Measurements from ENCODE around the gene GSE1.

Gene GSE1

GRCh38 chr16:85605051-85605911 is 7.8 kb upstream of the GSE1 start:
- no peak for DNase-seq (ENCODE audit: low spot score)

- DNase-seq (ENCODE audit: low spot score): no peak
These were observed 6.9 kb upstream of the GSE1 start for GRCh38 chr16:85605912-85606841.

GRCh38 chr16:85606904-85607303 is 6.2 kb upstream of the GSE1 start:
- no peak for DNase-seq (ENCODE audit: low spot score)

GRCh38 chr16:85607321-85607765 is 5.8 kb upstream of the GSE1 start:
- DNase-seq (ENCODE audit: low spot score): no peak

- DNase-seq (ENCODE audit: low spot score): no peak
These were observed 5.2 kb upstream of the GSE1 start for GRCh38 chr16:85607796-85608514.

GRCh38 chr16:85608515-85608885 is 4.6 kb upstream of the GSE1 start:
- DNase-seq (ENCODE audit: low spot score): no peak

GRCh38 chr16:85608887-85609286 is 4.2 kb upstream of the GSE1 start:
- no peak for DNase-seq (ENCODE audit: low spot score)

GRCh38 chr16:85609539-85609938 is 3.6 kb upstream of the GSE1 start:
- no peak for DNase-seq (ENCODE audit: low spot score)

GRCh38 chr16:85610059-85610445 is 3.1 kb upstream of the GSE1 start:
- DNase-seq (ENCODE audit: low spot score): no peak

- DNase-seq (ENCODE audit: low spot score): peak; percentile 83
These were observed 2.5 kb upstream of the GSE1 start for GRCh38 chr16:85610446-85611193.

- DNase-seq (ENCODE audit: low spot score): no peak
These were observed 2.0 kb upstream of the GSE1 start for GRCh38 chr16:85611194-85611443.

GRCh38 chr16:85611444-85612190 is 1.5 kb upstream of the GSE1 start:
- DNase-seq (ENCODE audit: low spot score): peak; percentile 85

- no peak for DNase-seq (ENCODE audit: low spot score)
These were observed 826 bp upstream of the GSE1 start for GRCh38 chr16:85612191-85612800.

- DNase-seq (ENCODE audit: low spot score): no peak
These were observed 649 bp downstream of the GSE1 start for GRCh38 chr16:85613604-85614337.

- no peak for DNase-seq (ENCODE audit: low spot score)
These were observed 1.4 kb downstream of the GSE1 start for GRCh38 chr16:85614338-85615013.

GRCh38 chr16:85615014-85615851 is 2.1 kb downstream of the GSE1 start:
- no peak for DNase-seq (ENCODE audit: low spot score)

- peak; percentile 55 for DNase-seq (ENCODE audit: low spot score)
These were observed 2.9 kb downstream of the GSE1 start for GRCh38 chr16:85615852-85616606.
